Kasumi-1 (cell line): ENCODE results near the gene TCHP.
"Not testable (repeated sequence)": the region's sequence is repeated elsewhere in the genome, so short reads cannot be mapped to it uniquely, and the experiment has no call there.

ENCODE experiments used
- DNase-seq, 2 experiments: peaks; one replicate each; lab custom pipeline; 2025; lab: John Stamatoyannopoulos, UW

The TCHP gene

DNA sequence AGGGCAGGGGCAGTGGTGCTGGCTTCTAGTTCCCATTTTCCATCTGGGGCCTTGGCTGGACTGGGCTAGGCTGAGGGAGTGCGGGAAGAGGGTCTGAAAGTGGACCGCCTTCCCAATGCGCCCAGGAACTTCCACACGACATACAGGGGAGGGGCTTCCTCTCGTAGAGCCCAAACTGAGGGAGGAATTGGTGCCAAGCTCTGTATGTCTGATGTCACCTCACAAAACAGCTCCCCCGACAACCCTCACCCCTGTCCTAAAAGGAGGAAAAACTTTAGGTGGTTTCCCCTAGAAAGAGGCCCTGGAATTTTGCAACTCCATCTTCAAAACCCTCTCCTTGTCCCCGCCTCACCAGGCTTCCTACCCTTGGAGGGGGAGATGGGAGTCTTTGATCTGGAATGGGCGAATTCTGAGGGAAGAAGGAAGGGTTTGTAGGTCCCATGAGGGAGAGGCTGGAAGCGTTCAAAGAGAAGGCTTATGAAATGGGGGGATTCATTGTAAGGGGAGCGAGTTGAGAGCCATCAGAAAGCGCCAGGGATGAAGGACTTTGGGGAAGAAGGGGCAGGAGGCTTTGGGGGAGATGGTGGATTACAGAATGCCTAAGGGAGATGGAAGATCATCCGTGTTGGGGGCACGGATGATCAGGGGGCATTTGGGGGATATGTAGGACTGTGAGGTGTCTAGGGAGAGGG, 20.6 kb upstream of the TCHP start:
- no peak for DNase-seq

DNA sequence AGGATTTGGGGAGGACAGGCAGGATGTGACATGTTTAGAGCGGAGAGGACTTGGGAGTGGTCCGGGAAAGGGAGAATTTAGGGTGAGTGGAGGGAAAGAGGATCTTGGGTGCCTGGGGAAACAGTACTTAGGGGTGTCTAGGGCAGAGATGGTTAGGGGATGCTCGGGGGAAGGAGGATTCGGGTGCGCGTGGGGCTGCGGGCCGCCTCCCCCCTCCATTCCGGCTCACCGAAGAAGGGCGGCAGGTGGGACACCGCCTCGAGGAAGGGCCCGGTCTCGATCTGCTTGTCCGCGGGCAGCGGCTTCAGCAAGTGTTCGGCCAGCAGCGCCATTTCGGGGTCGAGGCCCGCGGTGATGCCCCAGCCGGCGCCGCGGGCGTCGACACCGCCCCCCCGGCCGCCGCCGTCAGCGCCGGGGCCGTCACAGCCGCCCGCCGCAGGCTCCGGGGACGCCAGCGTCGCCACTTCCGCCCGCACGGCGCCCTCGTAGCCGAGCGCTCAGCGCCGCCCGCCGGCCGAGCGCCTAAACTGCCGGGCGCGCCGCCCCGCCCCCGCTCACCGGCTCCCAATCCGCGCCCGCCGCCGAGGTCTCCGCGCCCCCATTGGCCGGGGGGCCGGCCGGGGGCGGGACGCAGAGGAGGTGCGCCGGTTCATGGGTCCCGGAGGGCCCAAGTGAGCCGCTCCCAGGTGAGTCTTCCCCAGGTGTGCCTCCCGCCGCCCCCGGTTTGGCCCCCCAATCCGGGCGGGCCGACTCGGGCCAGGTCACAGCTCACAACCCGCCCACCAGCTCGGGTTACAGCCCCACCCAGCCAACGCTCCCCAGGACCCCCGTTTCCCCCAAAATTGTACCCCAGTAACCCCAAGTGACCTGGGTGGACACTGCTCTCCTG, 19.8 kb upstream of the TCHP start, which contains the start of gene GLTP:
TSS of gene GLTP (minus strand) at position 499 of the 889 bp plus-strand sequence. CDS start at position 332, 167 bp downstream.
- DNase-seq, result peak; percentile 75 to 76

DNA sequence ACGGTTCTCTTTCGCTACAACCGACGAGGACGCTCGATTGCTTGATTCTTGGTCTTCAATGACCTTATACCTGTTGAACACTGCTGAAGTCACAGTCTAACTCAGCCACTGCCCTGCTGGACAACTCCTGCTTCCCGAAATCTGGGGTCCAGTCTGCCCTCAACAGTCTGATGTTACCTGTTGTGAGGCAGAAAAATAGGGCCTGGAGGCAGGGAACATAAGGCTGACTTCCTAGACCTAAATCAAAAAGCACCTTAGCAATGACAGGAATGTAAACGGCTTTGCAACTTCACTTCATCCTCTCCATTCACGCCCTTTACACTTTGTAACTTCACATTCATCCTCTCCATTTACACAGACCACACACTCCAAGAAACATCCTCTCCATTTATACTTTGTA, 19.1 kb upstream of the TCHP start:
- DNase-seq, result no peak

DNA sequence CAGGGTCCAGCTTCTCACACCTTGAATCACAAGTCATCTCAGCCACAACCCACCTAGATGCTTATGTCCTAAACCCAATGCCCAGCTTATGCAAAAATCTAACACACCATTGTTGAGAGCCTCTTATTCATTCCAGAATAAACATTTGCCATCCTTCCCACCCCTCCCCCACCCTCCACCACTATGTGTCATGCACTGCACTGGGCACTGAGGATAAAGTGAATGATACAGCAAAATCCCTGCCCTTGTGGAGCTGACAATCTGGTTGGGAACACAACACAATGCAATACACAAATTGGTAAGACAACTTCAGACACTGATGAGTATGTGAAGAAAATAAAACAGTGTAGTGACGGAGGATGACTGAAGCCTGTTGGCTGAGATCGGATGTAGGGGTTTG, 18.3 kb upstream of the TCHP start:
- no peak for DNase-seq

DNA sequence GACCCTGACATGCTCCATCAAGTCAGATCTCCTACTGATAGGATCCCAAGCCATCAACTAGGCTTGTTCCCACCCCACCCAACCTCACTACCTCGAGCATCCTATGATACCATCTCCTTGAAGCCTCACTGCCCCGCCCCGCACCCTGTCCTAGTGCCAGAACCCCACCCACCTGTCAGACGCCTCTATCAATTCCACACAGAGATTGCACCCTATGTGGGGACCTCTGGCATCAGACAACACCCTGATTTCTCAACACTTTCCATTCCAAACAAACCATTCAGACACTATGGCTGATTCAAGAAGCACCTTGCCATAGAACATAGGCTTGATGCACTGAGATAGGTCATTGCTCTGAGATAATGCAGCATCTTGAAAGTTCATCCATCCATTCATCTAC, 16.6 kb upstream of the TCHP start:
- no peak for DNase-seq

DNA sequence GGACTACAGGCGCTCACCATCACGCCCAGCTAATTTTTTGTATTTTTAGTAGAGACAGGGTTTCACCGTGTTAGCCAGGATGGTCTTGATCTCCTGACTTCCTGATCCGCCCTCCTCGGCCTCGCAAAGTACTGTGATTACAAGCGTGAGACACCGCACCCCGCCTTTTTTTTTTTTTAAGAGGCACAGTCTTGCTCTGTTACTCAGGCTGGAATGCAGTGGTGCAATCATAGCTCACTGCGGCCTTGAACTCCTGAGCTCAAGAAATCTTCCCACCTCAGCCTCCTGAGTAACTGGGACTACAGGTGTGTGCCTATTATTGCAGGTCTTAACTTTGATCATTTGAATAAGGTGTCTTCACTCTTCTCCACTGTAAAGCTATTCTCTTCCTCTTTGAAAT, 14.5 kb upstream of the TCHP start:
- no peak for DNase-seq

DNA sequence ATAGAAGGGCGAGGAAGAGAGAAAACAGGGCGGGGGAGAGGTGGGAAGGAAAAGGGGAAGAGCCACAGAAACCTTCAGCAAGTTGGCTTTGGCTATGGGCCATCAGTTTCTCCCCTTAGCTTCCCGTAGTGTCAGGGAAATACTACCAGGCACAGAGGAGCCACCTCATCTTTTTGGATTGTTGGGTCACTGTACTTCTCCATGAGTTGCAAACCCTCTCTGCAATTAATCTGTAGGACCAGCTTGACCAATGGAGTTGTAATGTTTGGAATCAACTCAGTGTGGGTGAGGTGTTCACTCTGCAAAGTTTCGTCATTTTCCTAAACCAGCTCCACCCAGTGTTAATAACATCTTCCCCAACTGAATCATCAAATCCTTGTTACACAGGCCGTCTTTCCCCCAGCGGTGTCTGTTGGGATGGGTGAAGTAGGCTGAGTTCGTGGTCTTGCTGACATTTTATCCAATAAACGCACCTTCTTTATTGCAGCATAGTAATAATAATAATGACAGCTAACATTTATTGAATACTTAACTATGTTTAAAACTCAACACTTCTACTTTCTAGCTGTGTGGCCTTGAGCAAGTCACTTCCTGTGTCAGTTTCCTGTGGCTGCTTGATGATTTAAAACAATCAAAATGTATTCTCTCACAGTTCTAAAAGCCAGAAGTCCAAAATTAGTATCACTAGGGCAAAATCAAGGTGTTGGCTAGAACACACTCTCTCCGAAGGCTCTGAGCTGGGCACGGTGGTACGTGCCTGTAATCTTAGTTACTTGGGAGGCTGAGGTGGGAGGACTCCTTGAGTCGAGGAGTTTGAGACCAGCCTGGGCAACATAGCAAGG, 11.7 kb upstream of the TCHP start:
- DNase-seq, result peak; percentile 65 to 76

DNA sequence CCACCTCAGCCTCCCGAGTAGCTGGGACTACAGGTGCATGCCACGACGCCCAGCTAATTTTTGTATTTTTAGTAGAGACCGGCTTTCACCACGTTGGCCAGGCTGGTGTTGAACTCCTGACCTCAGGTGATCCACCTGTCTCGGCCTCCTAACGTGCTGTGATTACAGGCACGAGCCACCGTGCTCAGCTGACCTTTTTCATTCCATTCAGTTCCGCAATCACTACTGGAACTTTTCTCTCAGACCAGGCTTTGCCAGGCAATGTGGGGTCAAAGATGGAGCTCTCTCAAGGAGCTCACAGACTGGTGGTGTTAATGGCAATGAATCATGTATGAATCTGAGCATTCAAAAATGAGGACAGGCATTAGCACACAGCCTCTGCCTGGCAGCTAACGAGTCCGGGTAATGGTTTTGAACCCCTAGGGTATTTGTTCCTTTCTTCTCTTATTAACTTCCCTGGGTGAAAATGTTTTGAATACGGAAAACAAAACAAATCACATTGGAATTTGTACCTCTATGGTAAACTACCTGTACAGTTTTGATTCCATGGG, 9.4 kb upstream of the TCHP start:
- no peak for DNase-seq

DNA sequence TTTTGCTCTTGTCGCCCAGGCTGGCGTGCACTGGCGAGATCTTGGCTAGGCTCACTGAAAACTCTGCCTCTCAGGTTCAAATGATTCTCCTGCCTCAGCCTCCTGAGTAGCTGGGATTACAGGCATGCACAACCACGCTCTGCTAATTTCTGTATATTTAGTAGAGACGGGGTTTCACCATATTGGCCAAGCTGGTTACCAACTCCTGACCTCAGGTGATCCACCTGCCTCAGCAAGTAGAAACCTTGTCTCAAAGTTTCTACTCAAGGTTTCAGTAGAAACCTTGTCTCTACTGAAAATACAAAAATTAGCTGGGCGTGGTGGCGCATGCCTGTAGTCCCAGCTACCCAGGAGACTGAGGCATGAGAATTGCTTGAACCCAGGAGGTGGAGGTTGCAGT, 8.3 kb upstream of the TCHP start:
- DNase-seq, result not testable (repeated sequence)

DNA sequence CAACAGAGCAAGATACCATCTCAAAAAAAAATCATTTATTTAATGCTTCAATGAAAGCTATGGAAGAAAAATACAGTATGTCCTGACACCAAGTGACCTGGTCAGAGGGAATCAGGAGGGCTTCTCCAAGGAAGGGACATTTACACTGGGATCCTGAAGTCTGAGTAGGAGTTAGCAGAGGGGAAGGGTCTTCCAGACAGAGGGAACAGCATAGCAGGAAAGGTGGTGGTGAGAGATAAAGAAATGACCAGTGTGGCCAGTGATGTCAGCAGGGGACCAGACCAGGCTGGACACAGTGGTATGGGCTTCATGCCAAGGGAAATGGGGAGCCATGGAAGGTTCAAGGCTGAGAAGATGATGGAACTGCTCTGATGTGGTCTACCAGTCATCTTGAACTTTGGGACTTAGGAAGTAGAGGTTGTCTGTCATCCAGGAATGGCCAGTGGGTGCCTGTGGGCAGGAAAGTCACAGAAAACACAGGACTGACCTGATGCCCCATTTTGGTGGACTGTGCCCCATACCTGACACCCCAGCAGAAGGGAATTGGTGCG, 7.8 kb upstream of the TCHP start:
- no peak for DNase-seq

DNA sequence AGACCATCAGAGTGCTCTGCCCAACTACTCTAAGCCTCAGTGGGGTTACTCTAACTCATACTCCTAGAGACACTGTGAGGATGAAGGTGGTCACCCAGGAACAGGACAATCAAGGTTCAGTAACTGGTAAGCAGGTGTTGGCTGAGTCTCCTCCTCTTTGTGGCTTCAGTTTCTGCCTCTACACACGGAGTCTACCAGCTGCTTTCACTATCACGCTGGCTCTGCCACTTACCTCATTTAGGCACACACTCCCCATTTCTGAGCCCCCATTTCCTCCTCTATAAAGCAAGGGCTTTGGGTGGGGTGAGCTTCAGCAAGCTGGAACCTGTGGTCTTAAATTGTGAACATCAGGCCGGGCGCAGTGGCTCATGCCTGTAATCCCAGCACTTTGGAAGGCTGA, 7.3 kb upstream of the TCHP start:
- DNase-seq, result no peak

DNA sequence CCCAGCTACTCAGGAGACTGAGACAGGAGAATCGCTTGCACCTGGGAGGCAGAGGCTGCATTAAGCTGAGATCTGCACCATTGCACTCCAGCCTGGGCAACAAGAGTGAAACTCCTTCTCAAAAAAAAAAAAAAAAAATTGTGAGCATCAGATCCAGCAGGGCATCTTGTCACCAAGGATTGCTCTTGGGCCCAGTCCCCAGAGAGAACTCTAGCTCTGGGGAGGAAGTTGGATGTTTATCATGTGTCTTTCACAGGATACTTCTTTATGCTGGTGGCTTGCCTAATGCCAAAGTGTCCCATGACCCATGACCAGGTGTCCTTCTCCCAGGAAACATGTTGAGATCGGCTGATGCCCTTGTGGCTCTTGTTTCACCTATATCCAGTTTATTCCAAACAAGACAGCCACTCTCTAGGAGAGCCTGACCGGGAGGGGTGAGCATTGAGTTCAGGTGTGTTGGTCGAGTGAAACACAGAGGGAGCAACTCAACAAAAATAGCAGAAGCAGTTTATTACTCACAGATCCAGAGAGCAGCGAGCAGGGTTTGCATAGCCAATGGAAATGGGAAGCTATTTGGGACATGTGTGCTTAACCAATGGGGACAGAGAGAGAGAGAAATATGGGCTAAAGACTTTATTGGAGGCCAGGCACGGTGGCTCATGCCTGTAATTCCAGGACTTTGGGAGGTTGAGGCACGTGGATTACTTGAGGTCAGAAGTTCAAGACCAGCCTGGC, 6.6 kb upstream of the TCHP start:
- DNase-seq, result no peak

DNA sequence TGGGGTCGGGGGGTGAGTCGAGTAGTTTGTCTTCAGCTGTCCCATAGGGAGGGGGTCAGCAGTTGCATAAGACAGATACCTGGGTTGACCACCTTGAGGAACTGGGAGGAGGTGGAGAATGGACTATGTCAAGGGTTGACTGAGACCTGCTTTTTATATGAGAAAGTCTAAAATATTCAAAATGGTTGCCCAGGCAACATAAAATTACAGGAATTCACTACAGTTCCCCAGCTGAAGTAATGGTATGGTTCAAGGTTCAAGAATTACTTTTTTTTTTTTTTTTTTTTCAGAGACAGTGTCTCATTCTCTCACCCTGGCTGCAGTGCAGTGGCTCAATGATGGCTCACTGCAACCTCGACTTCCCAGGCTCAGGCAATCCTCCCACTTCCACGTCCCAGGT, 5.1 kb upstream of the TCHP start:
- no peak for DNase-seq

DNA sequence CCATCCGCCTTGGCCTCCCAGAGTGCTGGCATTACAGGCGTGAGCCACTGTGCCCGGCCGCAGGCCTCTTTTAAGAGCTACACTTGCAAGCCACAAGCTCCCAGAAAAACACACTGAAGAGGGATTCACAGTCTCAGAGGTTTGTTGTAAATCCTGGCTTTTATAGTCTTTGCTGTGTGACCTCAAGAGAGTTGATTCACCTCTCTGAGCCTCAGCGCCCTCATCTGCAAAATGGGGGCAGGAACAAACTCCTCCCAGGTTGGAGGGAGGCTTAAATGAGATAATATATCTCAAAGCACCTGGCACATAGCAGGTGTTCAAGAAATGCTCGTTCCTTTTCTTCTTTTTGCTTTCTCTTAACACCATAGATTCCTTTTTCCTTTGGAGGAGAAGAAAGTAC, 3.9 kb upstream of the TCHP start:
- no peak for DNase-seq

DNA sequence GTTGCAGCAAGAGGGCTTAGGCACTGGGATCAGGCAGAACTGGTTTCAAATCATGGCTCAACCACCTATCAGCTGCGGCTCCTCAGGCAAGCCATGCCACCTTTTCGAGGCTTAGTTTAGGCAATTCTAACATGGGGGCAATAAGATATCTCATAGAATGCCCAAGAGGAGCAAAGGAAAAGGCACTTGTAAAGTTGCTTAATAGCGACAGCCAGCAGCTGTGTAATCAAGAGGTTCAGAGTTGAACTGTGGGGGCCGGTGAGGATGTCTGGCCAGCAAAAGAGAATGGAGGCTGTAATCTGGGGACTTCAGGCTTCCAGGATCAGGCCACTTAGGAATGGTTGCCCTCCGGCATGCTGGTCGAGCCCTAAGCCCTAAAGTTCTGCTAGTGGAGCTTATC, 3.0 kb upstream of the TCHP start:
- DNase-seq, result no peak

DNA sequence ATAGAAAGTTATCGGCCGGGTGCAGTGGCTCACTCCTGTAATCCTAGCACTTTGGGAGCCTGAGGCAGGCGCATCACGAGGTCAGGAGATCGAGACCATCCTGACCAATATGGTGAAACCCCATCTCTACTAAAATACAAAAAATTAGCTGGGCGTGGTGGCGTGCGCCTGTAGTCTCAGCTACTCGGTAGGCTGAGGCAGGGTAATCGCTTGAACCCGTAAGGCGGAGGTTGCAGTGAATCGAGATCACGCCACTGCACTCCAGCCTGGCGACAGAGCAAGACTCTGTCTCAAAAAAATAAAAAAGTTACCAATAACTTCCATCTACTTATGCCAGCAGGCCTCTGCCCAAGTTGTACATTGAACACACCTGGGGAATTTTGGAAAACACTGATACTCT, 729 bp upstream of the TCHP start:
- DNase-seq, result not testable (repeated sequence)

DNA sequence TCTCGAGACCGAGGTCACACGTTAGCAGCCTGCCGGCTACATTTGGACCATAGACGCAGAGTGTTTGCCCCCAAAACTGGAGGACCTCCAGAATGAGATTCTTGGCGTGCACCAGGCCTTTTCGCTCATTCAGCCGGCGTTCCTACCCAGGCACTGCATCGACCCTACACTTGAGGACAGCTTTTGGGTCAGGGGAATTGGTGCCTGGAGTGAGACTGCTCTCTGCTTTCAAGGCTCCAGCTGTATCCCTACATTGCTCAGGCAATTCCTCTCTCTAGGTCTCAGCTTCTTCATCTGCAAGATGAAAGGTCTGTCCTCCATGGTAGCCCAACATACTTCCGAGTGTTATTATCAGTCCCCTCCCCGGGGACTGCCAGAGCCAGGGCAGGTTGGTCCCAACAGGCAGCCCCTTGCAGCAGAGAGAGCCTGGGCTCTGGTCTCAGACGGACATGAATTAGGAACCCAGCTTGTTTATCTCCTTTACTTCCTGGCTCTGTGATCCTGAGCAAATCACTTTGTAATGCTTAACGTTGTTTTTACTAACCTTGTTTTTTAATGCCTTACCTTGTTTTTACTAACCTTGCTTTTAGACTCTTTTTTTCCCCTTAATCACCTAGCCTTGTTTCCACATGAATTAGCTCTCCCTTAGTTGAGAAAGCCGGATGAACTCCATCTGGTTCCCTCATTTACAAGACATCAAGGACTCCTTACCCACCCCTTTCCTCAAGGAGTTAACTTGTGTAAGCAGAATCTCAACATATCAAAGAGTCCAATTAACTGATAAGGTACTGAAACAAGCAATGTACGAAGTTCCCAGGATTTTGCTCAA, 892 bp downstream of the TCHP start:
- DNase-seq, result no peak

DNA sequence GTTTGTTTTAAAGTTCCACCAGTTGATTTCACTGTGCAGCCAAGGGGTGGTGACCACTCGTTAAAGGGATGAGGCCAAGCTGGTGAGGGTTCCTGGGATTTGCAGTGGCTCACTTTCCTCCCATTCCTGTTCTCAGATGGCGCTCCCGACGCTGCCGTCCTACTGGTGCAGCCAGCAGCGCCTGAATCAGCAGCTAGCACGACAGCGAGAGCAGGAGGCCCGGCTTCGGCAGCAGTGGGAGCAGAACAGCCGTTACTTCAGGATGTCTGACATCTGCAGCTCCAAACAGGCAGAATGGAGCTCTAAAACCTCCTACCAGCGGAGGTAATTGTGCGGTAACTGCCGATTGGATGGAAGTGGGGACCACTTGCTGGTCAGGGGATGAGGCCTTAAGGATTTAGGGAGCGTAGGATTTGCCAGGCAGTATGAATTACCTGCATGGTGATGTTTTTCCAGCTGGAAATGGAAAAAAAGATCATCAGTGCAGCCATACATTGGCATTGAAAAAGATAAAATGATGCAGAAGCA, 2.9 kb downstream of the TCHP start:
- DNase-seq, result no peak

DNA sequence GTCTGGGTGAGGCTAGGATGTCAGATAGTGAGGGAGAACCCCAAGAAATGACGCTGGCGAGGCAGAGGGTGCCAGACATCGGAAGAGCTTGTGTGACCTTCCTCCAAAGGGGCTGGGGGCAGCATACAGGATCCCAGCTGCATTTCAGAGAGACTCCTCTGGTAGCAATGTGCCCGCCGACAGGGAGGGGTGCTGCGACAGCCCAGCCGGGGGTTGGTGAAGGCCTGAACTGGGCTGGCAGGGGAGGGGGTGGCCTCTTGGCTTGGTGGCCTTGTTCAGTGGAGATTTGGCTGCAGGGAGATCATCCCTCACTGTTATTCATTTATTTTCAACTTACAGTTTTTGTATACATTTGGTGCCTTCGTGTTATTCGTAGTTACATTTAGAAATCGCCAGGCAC, 5.2 kb downstream of the TCHP start:
- no peak for DNase-seq
